ENCODE data around the gene HYAL3.

DNA sequence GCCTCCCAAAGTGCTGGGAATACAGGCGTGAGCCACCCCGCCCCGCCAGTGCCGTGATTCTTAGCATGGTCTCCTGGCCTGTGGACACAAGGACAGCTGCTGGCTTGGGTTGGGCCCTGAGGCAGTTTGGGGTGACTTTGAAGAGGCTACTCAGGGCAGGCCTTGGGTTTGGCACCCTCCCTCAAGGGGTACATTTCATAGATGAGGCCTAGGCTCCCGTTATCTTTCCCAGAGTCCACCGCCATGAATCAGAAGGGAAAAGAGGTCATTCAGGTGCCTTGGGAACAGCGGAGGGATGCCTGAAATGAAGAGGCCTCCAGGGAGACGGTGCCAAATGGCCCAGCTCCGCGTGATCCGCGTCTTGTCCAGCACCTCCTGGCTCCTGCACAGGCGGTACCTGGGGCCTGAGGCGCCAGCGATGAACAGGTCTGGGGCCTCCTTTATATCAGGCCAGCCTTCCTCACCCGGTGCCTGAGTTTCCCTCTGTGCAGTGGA lies 53.9 kb downstream of the HYAL3 start:
- TF ChIP-seq, protein P1, sequence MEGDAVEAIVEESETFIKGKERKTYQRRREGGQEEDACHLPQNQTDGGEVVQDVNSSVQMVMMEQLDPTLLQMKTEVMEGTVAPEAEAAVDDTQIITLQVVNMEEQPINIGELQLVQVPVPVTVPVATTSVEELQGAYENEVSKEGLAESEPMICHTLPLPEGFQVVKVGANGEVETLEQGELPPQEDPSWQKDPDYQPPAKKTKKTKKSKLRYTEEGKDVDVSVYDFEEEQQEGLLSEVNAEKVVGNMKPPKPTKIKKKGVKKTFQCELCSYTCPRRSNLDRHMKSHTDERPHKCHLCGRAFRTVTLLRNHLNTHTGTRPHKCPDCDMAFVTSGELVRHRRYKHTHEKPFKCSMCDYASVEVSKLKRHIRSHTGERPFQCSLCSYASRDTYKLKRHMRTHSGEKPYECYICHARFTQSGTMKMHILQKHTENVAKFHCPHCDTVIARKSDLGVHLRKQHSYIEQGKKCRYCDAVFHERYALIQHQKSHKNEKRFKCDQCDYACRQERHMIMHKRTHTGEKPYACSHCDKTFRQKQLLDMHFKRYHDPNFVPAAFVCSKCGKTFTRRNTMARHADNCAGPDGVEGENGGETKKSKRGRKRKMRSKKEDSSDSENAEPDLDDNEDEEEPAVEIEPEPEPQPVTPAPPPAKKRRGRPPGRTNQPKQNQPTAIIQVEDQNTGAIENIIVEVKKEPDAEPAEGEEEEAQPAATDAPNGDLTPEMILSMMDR (IDR thresholded peaks at IDR 0.05): no peak
- no peak for TF ChIP-seq ZFX (IDR thresholded peaks at IDR 0.05; ENCODE audit: borderline replicate concordance)
